WTC11 (cell line): ENCODE results near the gene ZNF750. TPM values are rescaled to one million over a fixed set of nuclear protein-coding genes. Genes with fewer than 3 reads are reported as not detected.

ENCODE experiments used
- ATAC-seq: fragments of 200-7000 bp; cut with Tn5 transposase; 2 replicates; pipeline ENCODE4 v1.10.0; 2021; ENCODE audit warnings: mild to moderate bottlenecking, moderate library complexity
- CTCF ChIA-PET: fragments of 300-600 bp; sonication (Branson Sonifier 250); formaldehyde crosslinking; loops from one replicate; lab custom pipeline; 2021; ENCODE audit warnings: antibody characterized with exemption; lab: Charles Lee
- POLR2A ChIA-PET: fragments of 350-600 bp; sonication (Branson Sonifier 250); formaldehyde crosslinking; loops from one replicate; lab custom pipeline; 2021; ENCODE audit warnings: antibody characterized with exemption; lab: Charles Lee
- DNase-seq: peaks from one replicate; pipeline ENCODE4 v3.0.0; 2021; ENCODE audit warnings: low spot score
- H3K27ac Mint-ChIP-seq: 2 replicates; pipeline ENCODE4 v1.8.0; 2021; ENCODE audit warnings: mixed read lengths
- H3K27me3 Mint-ChIP-seq: 2 replicates; pipeline ENCODE4 v1.8.0; 2021; ENCODE audit warnings: low read depth, mild to moderate bottlenecking, moderate library complexity, mixed read lengths
- H3K36me3 Mint-ChIP-seq: 2 replicates; pipeline ENCODE4 v1.8.0; 2021; ENCODE audit warnings: mixed read lengths
- H3K4me1 Mint-ChIP-seq: 2 replicates; pipeline ENCODE4 v1.8.0; 2022; ENCODE audit warnings: mixed read lengths
- H3K4me3 Mint-ChIP-seq: 2 replicates; pipeline ENCODE4 v1.8.0; 2021; ENCODE audit warnings: mild to moderate bottlenecking, moderate library complexity, mixed read lengths
- H3K9me3 Mint-ChIP-seq: 2 replicates; pipeline ENCODE4 v1.8.0; 2021; ENCODE audit warnings: mixed read lengths
- ETV6 ChIP-seq: sonication (generic); formaldehyde crosslinking; IDR thresholded peaks from 2 replicates; pipeline ENCODE4 v1.8.1; 2022; ENCODE audit warnings: mild to moderate bottlenecking, missing genetic modification reagents
- IRF2 ChIP-seq: sonication (generic); formaldehyde crosslinking; IDR thresholded peaks from 2 replicates; pipeline ENCODE4 v1.8.0; 2022; ENCODE audit warnings: low read depth, missing genetic modification reagents, borderline replicate concordance
- JUN ChIP-seq: sonication (generic); formaldehyde crosslinking; IDR thresholded peaks from 2 replicates; pipeline ENCODE4 v1.8.0; 2023; ENCODE audit warnings: mild to moderate bottlenecking, missing genetic modification reagents
- NFATC4 ChIP-seq: fragments of 250-450 bp; sonication (Bioruptor Pico); IDR thresholded peaks from 2 replicates; pipeline ENCODE4 v1.9.0; 2021; ENCODE audit warnings: mild to moderate bottlenecking
- NFE2L1 ChIP-seq: sonication (generic); formaldehyde crosslinking; IDR thresholded peaks from 2 replicates; pipeline ENCODE4 v1.8.1; 2023; ENCODE audit warnings: missing genetic modification reagents
- NFYB ChIP-seq: sonication (generic); formaldehyde crosslinking; conservative IDR thresholded peaks from 2 replicates; pipeline ENCODE4 v1.8.0; 2022; ENCODE audit warnings: low read depth, missing genetic modification reagents
- NR1H2 ChIP-seq: sonication (generic); formaldehyde crosslinking; IDR thresholded peaks from 2 replicates; pipeline ENCODE4 v1.9.0; 2021; ENCODE audit warnings: mild to moderate bottlenecking, moderate library complexity, missing genetic modification reagents
- RELA ChIP-seq: sonication (generic); formaldehyde crosslinking; IDR thresholded peaks from 2 replicates; pipeline ENCODE4 v1.8.1; 2022; ENCODE audit warnings: missing genetic modification reagents, mild to moderate bottlenecking, borderline replicate concordance
- USF1 ChIP-seq: sonication (generic); formaldehyde crosslinking; IDR thresholded peaks from 2 replicates; pipeline ENCODE4 v1.8.0; 2022; ENCODE audit warnings: mild to moderate bottlenecking, missing genetic modification reagents
- USF2 ChIP-seq: sonication (generic); formaldehyde crosslinking; IDR thresholded peaks from 2 replicates; pipeline ENCODE4 v1.8.1; 2023; ENCODE audit warnings: mild to moderate bottlenecking, missing genetic modification reagents, moderate library complexity
- ZBTB21 ChIP-seq: sonication (generic); formaldehyde crosslinking; IDR thresholded peaks from 2 replicates; pipeline ENCODE4 v1.8.1; 2023; ENCODE audit warnings: mild to moderate bottlenecking, missing genetic modification reagents, borderline replicate concordance
- ZNF138 ChIP-seq: sonication (generic); formaldehyde crosslinking; conservative IDR thresholded peaks from 2 replicates; pipeline ENCODE4 v1.8.1; 2022; ENCODE audit warnings: mild to moderate bottlenecking, moderate library complexity, missing genetic modification reagents
- ZNF423 ChIP-seq: fragments of 250-450 bp; sonication (Bioruptor Pico); IDR thresholded peaks from 2 replicates; pipeline ENCODE4 v2.1.2; 2022; ENCODE audit warnings: mild to moderate bottlenecking, moderate library complexity
- ZNF425 ChIP-seq: fragments of 250-450 bp; sonication (Bioruptor Pico); conservative IDR thresholded peaks from 2 replicates; pipeline ENCODE4 v1.9.0; 2021; ENCODE audit warnings: mild to moderate bottlenecking
- ZSCAN18 ChIP-seq: fragments of 250-450 bp; sonication (Bioruptor Pico); IDR thresholded peaks from 2 replicates; pipeline ENCODE4 v2.1.2; 2022; ENCODE audit warnings: mild to moderate bottlenecking, moderate library complexity
- total RNA-seq: library from RNA; stranded (reverse); gene quantifications from 3 replicates; pipeline ENCODE4 v1.2.3, GENCODE V29; 2021
- TF ChIP-seq, protein P1 (sequence below): fragments of 250-450 bp; sonication (Bioruptor Pico); IDR thresholded peaks from 2 replicates; pipeline ENCODE4 v1.8.0; 2021; ENCODE audit warnings: mild to moderate bottlenecking
- TF ChIP-seq, protein P2 (sequence below): sonication (generic); formaldehyde crosslinking; conservative IDR thresholded peaks from 2 replicates; pipeline ENCODE4 v1.8.1; 2023; ENCODE audit warnings: mild to moderate bottlenecking, low read depth, missing genetic modification reagents, moderate library complexity
- TF ChIP-seq, protein P3 (sequence below): sonication (generic); formaldehyde crosslinking; IDR thresholded peaks from 2 replicates; pipeline ENCODE4 v1.8.1; 2022; ENCODE audit warnings: mild to moderate bottlenecking, moderate library complexity, missing genetic modification reagents

Gene ZNF750
- total RNA-seq, 1 experiment from 2014 or later, result 0.04 TPM

DNA sequence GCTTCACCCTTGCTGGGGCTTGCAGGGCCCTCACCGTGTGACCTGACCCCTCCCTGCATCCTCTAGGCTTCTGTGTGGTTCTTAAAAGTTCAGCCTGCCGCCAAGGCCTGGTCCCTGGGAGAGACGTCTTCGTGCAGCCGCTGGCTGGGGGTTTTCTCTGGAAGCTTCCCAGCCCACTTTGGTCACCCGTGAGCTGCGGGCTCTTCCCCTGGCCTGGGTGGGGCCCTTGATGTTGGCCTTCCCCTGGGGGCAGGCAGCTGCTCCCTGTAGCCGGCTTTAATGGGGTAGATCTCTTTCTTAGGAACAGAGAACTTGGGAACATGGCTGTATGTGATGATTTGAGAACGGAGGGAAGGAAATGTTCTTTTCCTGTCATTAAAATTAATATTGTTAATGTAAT, 32.7 kb downstream of the ZNF750 start:
- Mint-ChIP-seq H3K4me1 (peaks cover 8% of the 10 kb centered on the region), H3K9me3 (no peaks in the 10 kb centered on the region), H3K27ac (no peak overlapping the region), H3K27me3 (no peaks in the 10 kb centered on the region), H3K4me3 (no peak overlapping the region), H3K36me3 (peaks cover 40% of the 10 kb centered on the region)
- CTCF ChIA-PET, result interaction anchor here (0.8 kb wide), 1 partner anchor 111 kb away, joined by 3 read pairs; no protein-coding TSS in a partner anchor
- TF ChIP-seq NFYB (CRISPR knock-in tag) (no peak), ZBTB21 (CRISPR knock-in tag) (no peak), JUN (no peak), NR1H2 (CRISPR knock-in tag) (no peak), ETV6 (CRISPR knock-in tag) (no peak), USF2 (CRISPR knock-in tag) (no peak), NFATC4 (CRISPR knock-in tag) (no peak), ZNF423 (no peak), NFE2L1 (CRISPR knock-in tag) (no peak), IRF2 (CRISPR knock-in tag) (no peak), ZNF138 (CRISPR knock-in tag) (no peak), ZSCAN18 (CRISPR knock-in tag) (no peak), RELA (CRISPR knock-in tag) (no peak), USF1 (CRISPR knock-in tag) (no peak), ZNF425 (CRISPR knock-in tag) (no peak)
- TF ChIP-seq, protein P1, sequence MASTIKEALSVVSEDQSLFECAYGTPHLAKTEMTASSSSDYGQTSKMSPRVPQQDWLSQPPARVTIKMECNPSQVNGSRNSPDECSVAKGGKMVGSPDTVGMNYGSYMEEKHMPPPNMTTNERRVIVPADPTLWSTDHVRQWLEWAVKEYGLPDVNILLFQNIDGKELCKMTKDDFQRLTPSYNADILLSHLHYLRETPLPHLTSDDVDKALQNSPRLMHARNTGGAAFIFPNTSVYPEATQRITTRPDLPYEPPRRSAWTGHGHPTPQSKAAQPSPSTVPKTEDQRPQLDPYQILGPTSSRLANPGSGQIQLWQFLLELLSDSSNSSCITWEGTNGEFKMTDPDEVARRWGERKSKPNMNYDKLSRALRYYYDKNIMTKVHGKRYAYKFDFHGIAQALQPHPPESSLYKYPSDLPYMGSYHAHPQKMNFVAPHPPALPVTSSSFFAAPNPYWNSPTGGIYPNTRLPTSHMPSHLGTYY, result no peak
- TF ChIP-seq, protein P2, sequence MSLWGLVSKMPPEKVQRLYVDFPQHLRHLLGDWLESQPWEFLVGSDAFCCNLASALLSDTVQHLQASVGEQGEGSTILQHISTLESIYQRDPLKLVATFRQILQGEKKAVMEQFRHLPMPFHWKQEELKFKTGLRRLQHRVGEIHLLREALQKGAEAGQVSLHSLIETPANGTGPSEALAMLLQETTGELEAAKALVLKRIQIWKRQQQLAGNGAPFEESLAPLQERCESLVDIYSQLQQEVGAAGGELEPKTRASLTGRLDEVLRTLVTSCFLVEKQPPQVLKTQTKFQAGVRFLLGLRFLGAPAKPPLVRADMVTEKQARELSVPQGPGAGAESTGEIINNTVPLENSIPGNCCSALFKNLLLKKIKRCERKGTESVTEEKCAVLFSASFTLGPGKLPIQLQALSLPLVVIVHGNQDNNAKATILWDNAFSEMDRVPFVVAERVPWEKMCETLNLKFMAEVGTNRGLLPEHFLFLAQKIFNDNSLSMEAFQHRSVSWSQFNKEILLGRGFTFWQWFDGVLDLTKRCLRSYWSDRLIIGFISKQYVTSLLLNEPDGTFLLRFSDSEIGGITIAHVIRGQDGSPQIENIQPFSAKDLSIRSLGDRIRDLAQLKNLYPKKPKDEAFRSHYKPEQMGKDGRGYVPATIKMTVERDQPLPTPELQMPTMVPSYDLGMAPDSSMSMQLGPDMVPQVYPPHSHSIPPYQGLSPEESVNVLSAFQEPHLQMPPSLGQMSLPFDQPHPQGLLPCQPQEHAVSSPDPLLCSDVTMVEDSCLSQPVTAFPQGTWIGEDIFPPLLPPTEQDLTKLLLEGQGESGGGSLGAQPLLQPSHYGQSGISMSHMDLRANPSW (CRISPR knock-in tag), result no peak
- TF ChIP-seq, protein P3, sequence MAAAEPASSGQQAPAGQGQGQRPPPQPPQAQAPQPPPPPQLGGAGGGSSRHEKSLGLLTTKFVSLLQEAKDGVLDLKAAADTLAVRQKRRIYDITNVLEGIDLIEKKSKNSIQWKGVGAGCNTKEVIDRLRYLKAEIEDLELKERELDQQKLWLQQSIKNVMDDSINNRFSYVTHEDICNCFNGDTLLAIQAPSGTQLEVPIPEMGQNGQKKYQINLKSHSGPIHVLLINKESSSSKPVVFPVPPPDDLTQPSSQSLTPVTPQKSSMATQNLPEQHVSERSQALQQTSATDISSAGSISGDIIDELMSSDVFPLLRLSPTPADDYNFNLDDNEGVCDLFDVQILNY (CRISPR knock-in tag), result no peak
- ATAC-seq (no peak), DNase-seq (no peak)
- POLR2A ChIA-PET, result interaction anchor here (0.6 kb wide), 1 partner anchor 36 kb away, joined by 3 read pairs; no protein-coding TSS in a partner anchor
